ENCODE data around the gene IBA57.
"Not testable (repeated sequence)": the region's sequence is repeated elsewhere in the genome, so short reads cannot be mapped to it uniquely, and the experiment has no call there.

IBA57 gene

GRCh38 chr1:228212966-228213844, 47.6 kb downstream of the IBA57 start:
- peak; percentile 78 to 92 for DNase-seq (ENCODE audit: low read depth in 2 of 2)

GRCh38 chr1:228213917-228214808, 48.6 kb downstream of the IBA57 start:
- no peak for DNase-seq (ENCODE audit: low read depth in 2 of 2)

GRCh38 chr1:228214921-228215662, 49.5 kb downstream of the IBA57 start:
- DNase-seq (ENCODE audit: low read depth in 2 of 2), result no peak

- DNase-seq (ENCODE audit: low read depth in 2 of 2), result no peak
Measured at GRCh38 chr1:228215663-228216116, 50.1 kb downstream of the IBA57 start.

- DNase-seq (ENCODE audit: low read depth in 2 of 2), result no peak
Measured at GRCh38 chr1:228216371-228217320, 51.0 kb downstream of the IBA57 start.

- DNase-seq (ENCODE audit: low read depth in 2 of 2), result no peak
Measured at GRCh38 chr1:228217551-228218344, 52.1 kb downstream of the IBA57 start.

- DNase-seq (ENCODE audit: low read depth in 2 of 2), result no peak
Measured at GRCh38 chr1:228218513-228219244, 53.1 kb downstream of the IBA57 start.

GRCh38 chr1:228219245-228219961, 53.8 kb downstream of the IBA57 start:
- no peak for DNase-seq (ENCODE audit: low read depth in 2 of 2)

- DNase-seq (ENCODE audit: low read depth in 2 of 2), result no peak
Measured at GRCh38 chr1:228219962-228220780, 54.6 kb downstream of the IBA57 start.

- not testable (repeated sequence) for DNase-seq (ENCODE audit: low read depth in 2 of 2)
Measured at GRCh38 chr1:228221097-228221496, 55.5 kb downstream of the IBA57 start.

GRCh38 chr1:228222548-228222947, 56.9 kb downstream of the IBA57 start:
- DNase-seq (ENCODE audit: low read depth in 2 of 2), result no peak

GRCh38 chr1:228224198-228225164, 58.9 kb downstream of the IBA57 start:
- DNase-seq (ENCODE audit: low read depth in 2 of 2), result no peak

- no peak for DNase-seq (ENCODE audit: low read depth in 2 of 2)
Measured at GRCh38 chr1:228225165-228225710, 59.6 kb downstream of the IBA57 start.

GRCh38 chr1:228225740-228226139, 60.1 kb downstream of the IBA57 start:
- no peak for DNase-seq (ENCODE audit: low read depth in 2 of 2)

GRCh38 chr1:228226141-228226874, 60.7 kb downstream of the IBA57 start:
- no peak for DNase-seq (ENCODE audit: low read depth in 2 of 2)
